ENCODE data around the gene THSD1. TPM values are rescaled to one million over a fixed set of nuclear protein-coding genes. Genes with fewer than 3 reads are reported as not detected.

The THSD1 gene
- total and polyA plus RNA-seq, 9 of the 15 experiments (the other 6 are each of a cell fraction or from before 2014, with no cell fraction given), result 0.01 to 0.11 (median 0.04) TPM; not detected in 2

DNA sequence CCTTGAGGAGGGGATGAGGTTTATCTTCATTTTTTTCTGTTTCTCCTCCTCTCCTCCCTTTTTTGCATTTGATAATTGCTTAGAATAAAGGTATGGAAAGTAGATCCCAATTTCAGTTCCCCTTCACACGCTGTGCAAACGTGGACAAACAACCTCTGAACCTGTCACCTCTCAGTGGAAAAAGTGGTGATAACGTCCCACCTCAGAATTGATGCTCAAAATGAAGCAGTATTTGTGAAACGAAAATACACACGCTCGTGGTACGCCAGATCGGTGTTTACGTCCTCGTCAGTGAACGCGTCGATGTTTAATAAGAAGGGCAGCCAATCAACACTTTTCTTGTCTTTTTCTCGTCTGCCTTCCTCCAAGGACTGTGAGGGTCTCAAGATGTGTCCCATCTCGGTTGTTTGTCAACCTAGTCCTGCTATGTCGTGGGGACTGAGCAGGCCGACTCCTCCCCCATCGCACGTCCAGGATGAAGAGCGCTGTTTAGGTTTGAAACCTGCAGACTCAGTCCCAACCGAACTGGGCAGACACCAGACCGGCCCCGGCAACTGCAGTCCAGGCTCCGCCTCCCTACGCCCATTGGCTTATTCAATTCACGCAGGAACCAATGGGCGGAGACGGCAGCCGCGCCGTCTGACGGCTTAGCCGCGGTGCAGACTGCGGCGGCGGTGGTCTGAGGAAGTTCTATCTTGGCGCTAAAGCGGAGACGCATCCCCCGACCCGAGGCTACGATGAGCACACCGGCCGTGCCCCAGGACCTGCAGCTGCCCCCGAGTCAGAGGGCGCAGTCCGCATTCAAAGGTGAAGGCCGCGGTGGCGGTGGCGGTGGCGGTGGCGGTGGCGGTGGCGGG lies 49.1 kb upstream of the THSD1 start, which contains the start of gene CKAP2 (continued):
- TF ChIP-seq MYC (IDR thresholded peaks at IDR 0.05; ENCODE audit: low read depth, low read length) (peak; percentile 49; the same call in 1 of the 2 replicates), MYC (CRISPR knock-in tag; IDR thresholded peaks at IDR 0.05; ENCODE audit: borderline replicate concordance, low read depth) (no peak), ZBTB8A (IDR thresholded peaks at IDR 0.05; ENCODE audit: partially characterized antibody) (no peak), FOXA3 (CRISPR knock-in tag; conservative IDR thresholded peaks at IDR 0.05 in 1 of 2, IDR thresholded peaks at IDR 0.05 in 1 of 2) (no peak), ZNF707 (CRISPR knock-in tag; conservative IDR thresholded peaks at IDR 0.05) (no peak), NCOA1 (IDR thresholded peaks at IDR 0.05; ENCODE audit: low read depth) (no peak), ZBTB49 (CRISPR knock-in tag; IDR thresholded peaks at IDR 0.05; ENCODE audit: borderline replicate concordance) (no peak), ZNF395 (CRISPR knock-in tag; IDR thresholded peaks at IDR 0.05) (no peak), HMG20B (CRISPR knock-in tag; IDR thresholded peaks at IDR 0.05) (no peak), HCFC1 (IDR thresholded peaks at IDR 0.05; ENCODE audit: low read depth, low read length) (peak; percentile 31; the same call in 1 of the 2 replicates), ZNF76 (CRISPR knock-in tag; IDR thresholded peaks at IDR 0.05; ENCODE audit: borderline replicate concordance) (no peak), MEF2D (tag; conservative IDR thresholded peaks at IDR 0.05; ENCODE audit: low read depth) (no peak), MECOM (CRISPR knock-in tag; IDR thresholded peaks at IDR 0.05) (no peak), ILK (tag; IDR thresholded peaks at IDR 0.05; ENCODE audit: borderline replicate concordance, low read depth) (no peak), PATZ1 (CRISPR knock-in tag; IDR thresholded peaks at IDR 0.05; ENCODE audit: borderline replicate concordance) (no peak), MAZ (CRISPR knock-in tag; conservative IDR thresholded peaks at IDR 0.05 in 1 of 2, IDR thresholded peaks at IDR 0.05 in 1 of 2) (peak; percentile 35 to 69; a peak in 2 of 4 replicates), CC2D1A (IDR thresholded peaks at IDR 0.05) (peak; percentile 64; the same call in 1 of the 2 replicates), BRD4 (IDR thresholded peaks at IDR 0.05) (0 out of 2 replicates have a peak, but pooled peaks have one; percentile 47)
- TF ChIP-seq, protein P1, sequence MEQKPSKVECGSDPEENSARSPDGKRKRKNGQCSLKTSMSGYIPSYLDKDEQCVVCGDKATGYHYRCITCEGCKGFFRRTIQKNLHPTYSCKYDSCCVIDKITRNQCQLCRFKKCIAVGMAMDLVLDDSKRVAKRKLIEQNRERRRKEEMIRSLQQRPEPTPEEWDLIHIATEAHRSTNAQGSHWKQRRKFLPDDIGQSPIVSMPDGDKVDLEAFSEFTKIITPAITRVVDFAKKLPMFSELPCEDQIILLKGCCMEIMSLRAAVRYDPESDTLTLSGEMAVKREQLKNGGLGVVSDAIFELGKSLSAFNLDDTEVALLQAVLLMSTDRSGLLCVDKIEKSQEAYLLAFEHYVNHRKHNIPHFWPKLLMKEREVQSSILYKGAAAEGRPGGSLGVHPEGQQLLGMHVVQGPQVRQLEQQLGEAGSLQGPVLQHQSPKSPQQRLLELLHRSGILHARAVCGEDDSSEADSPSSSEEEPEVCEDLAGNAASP (IDR thresholded peaks at IDR 0.05), result no peak

All from K562 (cell line).